Measurements from ENCODE around the gene PHLPP1.

The PHLPP1 gene

GRCh38 chr18:62848946-62849345 lies 133.6 kb downstream of the PHLPP1 start:
- Histone ChIP-seq H3K4me3 (ENCODE audit: low read length in 2 of 2) (no peak overlapping the region), H3K36me3 (ENCODE audit: control insufficient read depth in 2 of 2, insufficient read depth in 2 of 2, low read length in 2 of 2) (no peaks in the 10 kb centered on the region), H3K27me3 (ENCODE audit: control insufficient read depth in 1 of 2, insufficient read depth in 2 of 2, low read length in 2 of 2) (no peaks in the 10 kb centered on the region), H3K27ac (ENCODE audit: low read length) (no peak overlapping the region), H3K9me3 (ENCODE audit: control insufficient read depth in 2 of 2, low read length in 2 of 2) (no peaks in the 10 kb centered on the region), H3K4me1 (ENCODE audit: control insufficient read depth, insufficient read depth, low read length) (no peaks in the 10 kb centered on the region), H3K9ac (ENCODE audit: low read length in 2 of 2) (no peak overlapping the region)

GRCh38 chr18:62850619-62851306 lies 135.4 kb downstream of the PHLPP1 start:
- H3K4me3 ChIP-seq (ENCODE audit: low read length in 2 of 2) = no peak overlapping the region
- no peak overlapping the region for H3K9ac ChIP-seq (ENCODE audit: low read length in 2 of 2)
- H3K9me3 ChIP-seq (ENCODE audit: control insufficient read depth in 2 of 2, low read length in 2 of 2) = no peaks in the 10 kb centered on the region
- H3K36me3 ChIP-seq (ENCODE audit: control insufficient read depth in 2 of 2, insufficient read depth in 2 of 2, low read length in 2 of 2) = no peaks in the 10 kb centered on the region
- H3K4me1 ChIP-seq (ENCODE audit: control insufficient read depth, insufficient read depth, low read length) = no peaks in the 10 kb centered on the region
- no peak overlapping the region for H3K27ac ChIP-seq (ENCODE audit: low read length)
- no peaks in the 10 kb centered on the region for H3K27me3 ChIP-seq (ENCODE audit: control insufficient read depth in 1 of 2, insufficient read depth in 2 of 2, low read length in 2 of 2)

GRCh38 chr18:62852851-62853250 lies 137.5 kb downstream of the PHLPP1 start:
- Histone ChIP-seq H3K9ac (ENCODE audit: low read length in 2 of 2) (no peak overlapping the region), H3K36me3 (ENCODE audit: control insufficient read depth in 2 of 2, insufficient read depth in 2 of 2, low read length in 2 of 2) (no peaks in the 10 kb centered on the region), H3K9me3 (ENCODE audit: control insufficient read depth in 2 of 2, low read length in 2 of 2) (no peaks in the 10 kb centered on the region), H3K4me3 (ENCODE audit: low read length in 2 of 2) (no peak overlapping the region), H3K27me3 (ENCODE audit: control insufficient read depth in 1 of 2, insufficient read depth in 2 of 2, low read length in 2 of 2) (no peaks in the 10 kb centered on the region), H3K27ac (ENCODE audit: low read length) (no peak overlapping the region), H3K4me1 (ENCODE audit: control insufficient read depth, insufficient read depth, low read length) (no peaks in the 10 kb centered on the region)

- H3K9me3 ChIP-seq (ENCODE audit: control insufficient read depth in 2 of 2, low read length in 2 of 2) = no peaks in the 10 kb centered on the region
- H3K9ac ChIP-seq (ENCODE audit: low read length in 2 of 2) = no peak overlapping the region
- no peaks in the 10 kb centered on the region for H3K36me3 ChIP-seq (ENCODE audit: control insufficient read depth in 2 of 2, insufficient read depth in 2 of 2, low read length in 2 of 2)
- no peaks in the 10 kb centered on the region for H3K27me3 ChIP-seq (ENCODE audit: control insufficient read depth in 1 of 2, insufficient read depth in 2 of 2, low read length in 2 of 2)
- H3K4me1 ChIP-seq (ENCODE audit: control insufficient read depth, insufficient read depth, low read length) = no peaks in the 10 kb centered on the region
- no peak overlapping the region for H3K27ac ChIP-seq (ENCODE audit: low read length)
- H3K4me3 ChIP-seq (ENCODE audit: low read length in 2 of 2) = no peak overlapping the region
Measured at GRCh38 chr18:62856294-62856693, 141.0 kb downstream of the PHLPP1 start.

GRCh38 chr18:62857263-62857976 lies 142.1 kb downstream of the PHLPP1 start:
- Histone ChIP-seq H3K9ac (ENCODE audit: low read length in 2 of 2) (no peak overlapping the region), H3K27me3 (ENCODE audit: control insufficient read depth in 1 of 2, insufficient read depth in 2 of 2, low read length in 2 of 2) (no peaks in the 10 kb centered on the region), H3K27ac (ENCODE audit: low read length) (no peak overlapping the region), H3K4me3 (ENCODE audit: low read length in 2 of 2) (no peak overlapping the region), H3K9me3 (ENCODE audit: control insufficient read depth in 2 of 2, low read length in 2 of 2) (no peaks in the 10 kb centered on the region), H3K36me3 (ENCODE audit: control insufficient read depth in 2 of 2, insufficient read depth in 2 of 2, low read length in 2 of 2) (no peaks in the 10 kb centered on the region), H3K4me1 (ENCODE audit: control insufficient read depth, insufficient read depth, low read length) (no peaks in the 10 kb centered on the region)

- H3K4me1 ChIP-seq (ENCODE audit: control insufficient read depth, insufficient read depth, low read length) = no peaks in the 10 kb centered on the region
- H3K9ac ChIP-seq (ENCODE audit: low read length in 2 of 2) = no peak overlapping the region
Measured at GRCh38 chr18:62860062-62860461, 144.7 kb downstream of the PHLPP1 start.

GRCh38 chr18:62862466-62862865 lies 147.1 kb downstream of the PHLPP1 start:
- Histone ChIP-seq H3K36me3 (ENCODE audit: control insufficient read depth in 2 of 2, insufficient read depth in 2 of 2, low read length in 2 of 2) (no peaks in the 10 kb centered on the region), H3K27ac (ENCODE audit: low read length) (no peak overlapping the region), H3K9me3 (ENCODE audit: control insufficient read depth in 2 of 2, low read length in 2 of 2) (no peaks in the 10 kb centered on the region), H3K27me3 (ENCODE audit: control insufficient read depth in 1 of 2, insufficient read depth in 2 of 2, low read length in 2 of 2) (no peaks in the 10 kb centered on the region), H3K9ac (ENCODE audit: low read length in 2 of 2) (no peak overlapping the region), H3K4me3 (ENCODE audit: low read length in 2 of 2) (no peak overlapping the region), H3K4me1 (ENCODE audit: control insufficient read depth, insufficient read depth, low read length) (no peaks in the 10 kb centered on the region)

More at GRCh38 chr18:62860062-62860461, 144.7 kb downstream of the PHLPP1 start:
- no peak overlapping the region for H3K27ac ChIP-seq (ENCODE audit: low read length)
- no peaks in the 10 kb centered on the region for H3K27me3 ChIP-seq (ENCODE audit: control insufficient read depth in 1 of 2, insufficient read depth in 2 of 2, low read length in 2 of 2)
- H3K4me3 ChIP-seq (ENCODE audit: low read length in 2 of 2) = no peak overlapping the region
- no peaks in the 10 kb centered on the region for H3K9me3 ChIP-seq (ENCODE audit: control insufficient read depth in 2 of 2, low read length in 2 of 2)
- H3K36me3 ChIP-seq (ENCODE audit: control insufficient read depth in 2 of 2, insufficient read depth in 2 of 2, low read length in 2 of 2) = no peaks in the 10 kb centered on the region

- Histone ChIP-seq H3K27me3 (ENCODE audit: control insufficient read depth in 1 of 2, insufficient read depth in 2 of 2, low read length in 2 of 2) (no peaks in the 10 kb centered on the region), H3K27ac (ENCODE audit: low read length) (no peak overlapping the region), H3K9ac (ENCODE audit: low read length in 2 of 2) (no peak overlapping the region), H3K36me3 (ENCODE audit: control insufficient read depth in 2 of 2, insufficient read depth in 2 of 2, low read length in 2 of 2) (no peaks in the 10 kb centered on the region), H3K9me3 (ENCODE audit: control insufficient read depth in 2 of 2, low read length in 2 of 2) (no peaks in the 10 kb centered on the region), H3K4me1 (ENCODE audit: control insufficient read depth, insufficient read depth, low read length) (no peaks in the 10 kb centered on the region), H3K4me3 (ENCODE audit: low read length in 2 of 2) (no peak overlapping the region)
Measured at GRCh38 chr18:62863579-62864001, 148.2 kb downstream of the PHLPP1 start.

GRCh38 chr18:62865498-62865897 lies 150.2 kb downstream of the PHLPP1 start:
- Histone ChIP-seq H3K36me3 (ENCODE audit: control insufficient read depth in 2 of 2, insufficient read depth in 2 of 2, low read length in 2 of 2) (no peaks in the 10 kb centered on the region), H3K4me3 (ENCODE audit: low read length in 2 of 2) (no peak overlapping the region), H3K27ac (ENCODE audit: low read length) (no peak overlapping the region), H3K9me3 (ENCODE audit: control insufficient read depth in 2 of 2, low read length in 2 of 2) (no peaks in the 10 kb centered on the region), H3K4me1 (ENCODE audit: control insufficient read depth, insufficient read depth, low read length) (no peaks in the 10 kb centered on the region), H3K9ac (ENCODE audit: low read length in 2 of 2) (no peak overlapping the region), H3K27me3 (ENCODE audit: control insufficient read depth in 1 of 2, insufficient read depth in 2 of 2, low read length in 2 of 2) (no peaks in the 10 kb centered on the region)

GRCh38 chr18:62867534-62867933 lies 152.2 kb downstream of the PHLPP1 start:
- H3K9me3 ChIP-seq (ENCODE audit: control insufficient read depth in 2 of 2, low read length in 2 of 2) = no peaks in the 10 kb centered on the region
- no peaks in the 10 kb centered on the region for H3K27me3 ChIP-seq (ENCODE audit: control insufficient read depth in 1 of 2, insufficient read depth in 2 of 2, low read length in 2 of 2)
- H3K9ac ChIP-seq (ENCODE audit: low read length in 2 of 2) = no peak overlapping the region
- no peak overlapping the region for H3K27ac ChIP-seq (ENCODE audit: low read length)
- H3K36me3 ChIP-seq (ENCODE audit: control insufficient read depth in 2 of 2, insufficient read depth in 2 of 2, low read length in 2 of 2) = no peaks in the 10 kb centered on the region
- H3K4me3 ChIP-seq (ENCODE audit: low read length in 2 of 2) = no peak overlapping the region
- H3K4me1 ChIP-seq (ENCODE audit: control insufficient read depth, insufficient read depth, low read length) = no peaks in the 10 kb centered on the region

- Histone ChIP-seq H3K27ac (ENCODE audit: low read length) (no peak overlapping the region), H3K36me3 (ENCODE audit: control insufficient read depth in 2 of 2, insufficient read depth in 2 of 2, low read length in 2 of 2) (no peaks in the 10 kb centered on the region), H3K4me3 (ENCODE audit: low read length in 2 of 2) (no peak overlapping the region), H3K4me1 (ENCODE audit: control insufficient read depth, insufficient read depth, low read length) (no peaks in the 10 kb centered on the region), H3K27me3 (ENCODE audit: control insufficient read depth in 1 of 2, insufficient read depth in 2 of 2, low read length in 2 of 2) (no peaks in the 10 kb centered on the region), H3K9me3 (ENCODE audit: control insufficient read depth in 2 of 2, low read length in 2 of 2) (no peaks in the 10 kb centered on the region), H3K9ac (ENCODE audit: low read length in 2 of 2) (no peak overlapping the region)
Measured at GRCh38 chr18:62868645-62869044, 153.3 kb downstream of the PHLPP1 start.
